ENCODE results near the gene IMMP2L. TPM values are rescaled to one million over a fixed set of nuclear protein-coding genes. Genes with fewer than 3 reads are reported as not detected.
"Not testable (repeated sequence)": the region's sequence is repeated elsewhere in the genome, so short reads cannot be mapped to it uniquely, and the experiment has no call there.

IMMP2L gene
- total RNA-seq, 1 experiment from 2014 or later: 8.6 TPM

- intact Hi-C loops (cut with micrococcal nuclease): no loop called here
- H3K36me3 ChIP-seq (ENCODE audit: low read depth, low read length): no peaks in the 10 kb centered on the region
- ChIA-PET POLR2A (ENCODE audit: unreplicated experiment) (no interaction called here), CTCF (no interaction called here)
- H3K4me3 ChIP-seq (ENCODE audit: low read length): no peak overlapping the region
- no peaks in the 10 kb centered on the region for H3K9me3 ChIP-seq (ENCODE audit: low read length)
- no peaks in the 10 kb centered on the region for H3K27me3 ChIP-seq (ENCODE audit: low read length)
- H4K20me1 ChIP-seq (ENCODE audit: low read length): no peaks in the 10 kb centered on the region
- no peaks in the 10 kb centered on the region for H3K79me2 ChIP-seq (ENCODE audit: low read length)
- H3K4me2 ChIP-seq (ENCODE audit: low read length): no peak overlapping the region
- H3K9me2 ChIP-seq (replicated peaks; ENCODE audit: low read length): no peaks in the 10 kb centered on the region
- DNase-seq: no peak
- H3K4me1 ChIP-seq (ENCODE audit: insufficient read depth, low read length): no peaks in the 10 kb centered on the region
- TF ChIP-seq CTCF (conservative IDR thresholded peaks at IDR 0.05; ENCODE audit: low read depth, low read length) (no peak), EZH2 (IDR thresholded peaks at IDR 0.05; ENCODE audit: low read length, unreplicated experiment) (no peak), EZH2phosphoT487 (IDR thresholded peaks at IDR 0.05; ENCODE audit: borderline replicate concordance, low read length) (no peak)
- H3F3A ChIP-seq (ENCODE audit: low read length, unreplicated experiment): no peaks in the 10 kb centered on the region
- H3K27ac ChIP-seq (ENCODE audit: low read length): no peak overlapping the region
- H2AFZ ChIP-seq (ENCODE audit: low read length): no peak overlapping the region
- no peak overlapping the region for H3K9ac ChIP-seq (ENCODE audit: low read length)
- ATAC-seq: no peak
- no TSS peak for BruUV-seq (replicated peaks)
Measured at GRCh38 chr7:111459065-111459756, 103.1 kb downstream of the IMMP2L start.

GRCh38 chr7:111450705-111451104 lies 111.6 kb downstream of the IMMP2L start:
- H3K4me1 ChIP-seq (ENCODE audit: insufficient read depth, low read length); intact Hi-C loops (cut with micrococcal nuclease); H2AFZ ChIP-seq (ENCODE audit: low read length); H3K27me3 ChIP-seq (ENCODE audit: low read length); H4K20me1 ChIP-seq (ENCODE audit: low read length); H3K4me3 ChIP-seq (ENCODE audit: low read length); DNase-seq; POLR2A ChIA-PET (ENCODE audit: unreplicated experiment); CTCF ChIA-PET; H3K9me2 ChIP-seq (replicated peaks; ENCODE audit: low read length); H3K9me3 ChIP-seq (ENCODE audit: low read length); H3K4me2 ChIP-seq (ENCODE audit: low read length); BruUV-seq (replicated peaks); ATAC-seq; H3K36me3 ChIP-seq (ENCODE audit: low read depth, low read length); H3F3A ChIP-seq (ENCODE audit: low read length, unreplicated experiment); H3K79me2 ChIP-seq (ENCODE audit: low read length); H3K27ac ChIP-seq (ENCODE audit: low read length); H3K9ac ChIP-seq (ENCODE audit: low read length): not testable (repeated sequence)

GRCh38 chr7:111447502-111447901 lies 114.8 kb downstream of the IMMP2L start:
- BruUV-seq (replicated peaks); POLR2A ChIA-PET (ENCODE audit: unreplicated experiment); CTCF ChIA-PET; H3K27me3 ChIP-seq (ENCODE audit: low read length); H3K9ac ChIP-seq (ENCODE audit: low read length); H3K4me1 ChIP-seq (ENCODE audit: insufficient read depth, low read length); H3K9me3 ChIP-seq (ENCODE audit: low read length); H3K9me2 ChIP-seq (replicated peaks; ENCODE audit: low read length); H3K27ac ChIP-seq (ENCODE audit: low read length); intact Hi-C loops (cut with micrococcal nuclease); H3K4me2 ChIP-seq (ENCODE audit: low read length); H2AFZ ChIP-seq (ENCODE audit: low read length); H3K79me2 ChIP-seq (ENCODE audit: low read length); H3F3A ChIP-seq (ENCODE audit: low read length, unreplicated experiment); H4K20me1 ChIP-seq (ENCODE audit: low read length); H3K36me3 ChIP-seq (ENCODE audit: low read depth, low read length); ATAC-seq; DNase-seq; H3K4me3 ChIP-seq (ENCODE audit: low read length): not testable (repeated sequence)

GRCh38 chr7:111439977-111440376 lies 122.3 kb downstream of the IMMP2L start:
- DNase-seq: no peak
- Histone ChIP-seq H2AFZ (ENCODE audit: low read length) (no peak overlapping the region), H3K36me3 (ENCODE audit: low read depth, low read length) (no peaks in the 10 kb centered on the region), H3K4me2 (ENCODE audit: low read length) (no peak overlapping the region), H3K27ac (ENCODE audit: low read length) (no peak overlapping the region), H4K20me1 (ENCODE audit: low read length) (no peaks in the 10 kb centered on the region), H3K4me3 (ENCODE audit: low read length) (no peak overlapping the region), H3K4me1 (ENCODE audit: insufficient read depth, low read length) (peaks cover 6% of the 10 kb centered on the region; the same call in 1 of the 2 replicates), H3K9me3 (ENCODE audit: low read length) (no peaks in the 10 kb centered on the region), H3F3A (ENCODE audit: low read length, unreplicated experiment) (no peaks in the 10 kb centered on the region), H3K27me3 (ENCODE audit: low read length) (no peaks in the 10 kb centered on the region), H3K79me2 (ENCODE audit: low read length) (no peaks in the 10 kb centered on the region), H3K9ac (ENCODE audit: low read length) (no peak overlapping the region), H3K9me2 (replicated peaks; ENCODE audit: low read length) (no peaks in the 10 kb centered on the region)
- no peak for ATAC-seq
- TF ChIP-seq CTCF (conservative IDR thresholded peaks at IDR 0.05; ENCODE audit: low read depth, low read length): no peak
- no peak for TF ChIP-seq EZH2phosphoT487 (IDR thresholded peaks at IDR 0.05; ENCODE audit: borderline replicate concordance, low read length)
- no peak for TF ChIP-seq EZH2 (IDR thresholded peaks at IDR 0.05; ENCODE audit: low read length, unreplicated experiment)
- ChIA-PET CTCF (no interaction called here), POLR2A (ENCODE audit: unreplicated experiment) (no interaction called here)
- intact Hi-C loops (cut with micrococcal nuclease): loop anchor here (5.0 kb wide), 1 partner anchor 78 kb away; no protein-coding TSS in a partner anchor
- no TSS peak for BruUV-seq (replicated peaks)
